GM19452 (cell line): Measurements from ENCODE around the gene ALS2CL.

Source experiments
- ATAC-seq: cut with Tn5 transposase; IDR thresholded peaks from one replicate; pipeline ENCODE4 v1.9.1; 2021; ENCODE audit not compliant: unreplicated experiment

ALS2CL gene

DNA sequence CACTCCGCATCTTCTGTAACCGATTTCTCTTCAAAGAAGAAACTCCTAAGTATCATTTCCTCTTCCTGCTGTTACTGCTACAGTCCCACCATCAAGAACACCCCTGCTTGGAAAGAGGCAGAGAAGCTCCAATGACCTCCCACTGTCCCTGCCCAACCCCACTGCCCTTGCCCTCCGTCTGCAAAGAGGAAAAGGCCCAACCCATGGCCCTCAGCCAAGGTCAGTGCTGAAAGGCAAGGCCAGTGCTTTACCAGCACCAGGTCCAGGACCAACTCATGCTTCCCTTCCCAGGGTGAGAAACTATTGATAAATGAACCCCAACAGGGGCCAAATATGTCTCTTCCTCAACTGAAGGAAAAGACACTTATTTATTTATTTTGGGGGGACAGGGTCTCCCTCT, 58.6 kb downstream of the ALS2CL start:
- no peak for ATAC-seq

DNA sequence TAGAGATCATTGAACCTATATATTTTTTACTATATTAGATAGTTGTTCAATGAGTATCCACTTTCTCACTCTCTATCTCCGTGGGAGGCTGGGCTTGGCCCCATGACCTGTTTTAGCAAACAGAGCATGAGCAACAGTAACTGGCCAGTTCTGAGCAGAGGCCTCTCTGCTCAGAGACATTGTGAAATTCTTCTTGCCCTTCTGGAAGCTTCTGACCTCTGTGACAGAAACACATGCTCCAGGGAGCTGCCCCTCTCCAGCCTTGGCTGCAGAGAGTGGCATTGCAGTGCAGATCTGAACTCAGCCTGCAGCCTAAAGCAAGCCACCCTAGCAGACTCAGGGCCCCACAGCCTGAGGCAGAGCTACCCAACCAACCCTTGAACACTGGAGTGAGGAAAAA, 60.7 kb downstream of the ALS2CL start:
- ATAC-seq = no peak

DNA sequence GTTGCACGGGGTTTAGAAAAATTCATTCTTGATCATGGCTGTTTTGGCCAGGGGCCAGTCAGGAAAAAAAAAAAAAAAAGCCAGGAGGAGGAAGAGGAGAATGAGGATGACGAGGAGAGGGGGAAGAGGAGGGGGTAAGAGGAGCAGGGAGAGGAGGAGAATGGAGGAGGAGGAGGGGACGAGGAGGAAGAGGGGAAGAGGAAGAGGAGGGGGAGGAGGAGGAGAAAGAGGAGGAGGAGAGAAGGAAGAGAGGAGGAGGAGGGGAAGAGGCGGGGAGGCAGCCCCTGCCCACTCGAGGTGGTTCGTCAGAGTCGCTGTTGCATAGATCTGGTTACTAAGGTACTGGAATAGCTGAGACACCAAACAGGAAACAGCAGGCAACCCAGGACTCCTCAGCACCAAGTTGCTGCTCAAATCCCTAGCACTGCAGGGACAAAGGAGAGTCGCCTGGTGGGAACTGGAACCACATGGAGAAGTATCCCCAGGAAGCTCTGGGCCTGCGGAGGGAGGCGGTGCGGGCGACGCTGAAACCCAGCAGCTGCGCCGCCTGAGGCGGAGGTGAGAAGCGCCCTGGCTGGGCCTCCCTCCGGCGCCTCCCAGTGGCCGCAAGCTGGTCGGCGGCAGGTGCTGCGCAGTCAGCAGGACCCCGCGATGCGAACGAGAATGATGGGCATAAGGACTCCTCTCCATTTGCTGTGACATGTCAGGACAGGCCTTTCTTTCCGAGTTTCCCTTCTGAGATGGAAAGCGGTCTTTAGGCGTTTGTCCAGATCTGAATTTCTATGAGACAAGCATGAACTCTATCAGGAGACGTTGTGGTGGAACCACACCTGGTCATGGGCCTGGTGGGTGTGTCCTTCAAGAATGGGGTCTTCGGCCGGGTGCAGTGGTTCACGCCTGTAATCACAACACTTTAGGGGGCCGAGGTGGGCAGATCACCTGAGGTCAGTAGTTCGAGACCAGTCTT, 63.6 kb downstream of the ALS2CL start:
- ATAC-seq = no peak

DNA sequence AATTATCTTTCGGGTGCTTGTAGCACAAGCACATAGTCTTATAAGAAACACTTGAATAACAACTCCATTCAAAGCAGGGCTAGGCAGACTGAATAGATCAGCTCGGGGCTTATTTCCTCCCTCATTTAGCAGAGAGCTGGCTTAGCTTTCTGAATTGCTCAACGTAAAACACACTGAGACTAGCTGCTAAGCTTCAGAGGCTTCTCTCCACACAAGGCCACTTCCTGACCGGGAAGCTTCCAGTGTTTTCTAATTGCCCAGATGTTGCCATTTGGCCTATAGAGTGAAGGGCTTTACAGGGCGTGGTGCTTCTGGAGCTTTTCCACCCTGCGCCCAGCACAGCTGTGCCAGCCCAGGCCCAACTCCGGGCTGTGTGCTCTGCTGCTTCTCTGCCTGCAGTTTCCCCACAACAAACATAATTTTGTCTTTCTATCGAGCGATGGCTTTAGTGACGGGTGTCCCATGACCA, 64.5 kb downstream of the ALS2CL start:
- no peak for ATAC-seq

DNA sequence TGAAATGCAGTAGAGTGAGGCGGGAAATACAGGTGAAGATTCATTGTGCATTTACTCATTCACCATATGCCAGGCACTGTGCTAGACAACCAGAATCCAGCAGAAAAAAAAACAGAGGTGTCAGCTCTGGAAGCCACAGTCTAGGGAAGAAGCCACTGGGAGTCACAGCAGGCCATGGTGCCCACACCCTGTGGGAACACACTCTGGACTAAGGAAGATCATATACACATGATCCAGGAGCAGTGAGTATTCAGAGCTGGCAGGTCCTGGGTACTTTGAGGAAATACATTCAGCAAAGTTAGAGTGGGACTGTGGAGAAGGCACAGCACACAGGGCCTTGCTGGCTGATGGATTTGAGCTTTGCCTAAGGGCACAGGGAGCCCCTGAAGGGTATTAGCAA, 66.4 kb downstream of the ALS2CL start:
- no peak for ATAC-seq

DNA sequence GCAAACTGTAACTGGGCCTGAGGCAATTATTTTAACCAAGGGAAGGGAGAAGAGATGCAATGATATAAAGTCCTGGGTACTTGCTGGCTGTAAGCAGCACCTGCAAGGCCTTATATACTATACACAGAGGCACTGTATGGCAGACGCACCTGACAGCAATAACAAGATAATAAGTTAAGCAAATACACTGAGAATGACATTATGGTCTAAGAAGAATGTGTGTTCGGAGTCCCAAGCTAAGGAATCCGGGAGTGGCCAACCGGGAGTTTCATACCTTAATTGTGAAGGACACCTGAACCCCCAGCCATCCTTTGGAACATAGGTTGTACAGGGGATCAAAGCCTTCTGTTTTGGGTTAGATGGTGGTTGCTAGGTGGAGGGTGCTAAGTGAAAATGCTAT, 67.4 kb downstream of the ALS2CL start:
- no peak for ATAC-seq

DNA sequence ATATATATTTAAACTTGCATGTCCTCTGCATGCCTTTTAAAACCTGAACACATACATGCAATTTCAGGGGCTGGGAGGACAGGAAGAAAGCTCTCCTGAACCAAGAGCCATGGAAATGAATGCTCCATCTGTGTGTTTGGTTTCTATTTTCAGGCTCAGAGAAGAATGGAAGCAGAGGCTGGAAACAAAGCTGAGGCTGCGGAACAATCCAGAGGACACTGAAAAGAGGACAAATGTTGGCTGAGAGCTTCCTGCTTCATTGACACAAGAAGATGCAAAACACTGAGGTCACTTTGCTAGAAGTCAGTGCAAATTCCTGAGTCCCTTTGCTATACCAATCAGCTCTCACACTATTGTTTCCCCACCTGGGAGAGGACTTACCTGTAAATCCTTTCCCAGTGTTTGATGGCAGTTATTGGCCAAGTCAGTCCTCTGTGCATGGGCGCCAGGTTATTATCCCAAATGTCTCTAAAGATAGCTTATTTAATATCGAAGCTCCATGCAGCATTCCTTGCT, 68.4 kb downstream of the ALS2CL start:
- ATAC-seq = no peak

DNA sequence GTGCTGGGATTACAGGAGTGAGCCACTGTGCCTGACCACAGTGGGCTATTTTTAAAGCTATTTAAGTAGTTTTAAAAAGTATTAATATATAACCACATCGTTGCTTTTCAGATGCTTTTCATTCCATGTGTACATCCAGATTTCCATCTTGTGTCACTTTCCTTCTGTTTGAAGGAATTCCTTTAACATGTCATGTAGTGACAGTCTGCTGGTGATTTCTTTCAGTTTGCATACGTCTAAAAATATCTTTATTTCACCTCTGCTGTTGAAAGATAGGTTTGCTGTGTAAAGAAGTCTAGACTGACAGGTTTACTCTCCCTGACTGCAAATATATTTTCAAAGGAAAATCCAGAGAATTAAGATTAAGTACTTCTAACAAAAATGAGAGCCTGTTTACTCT, 68.9 kb downstream of the ALS2CL start:
- ATAC-seq = no peak

DNA sequence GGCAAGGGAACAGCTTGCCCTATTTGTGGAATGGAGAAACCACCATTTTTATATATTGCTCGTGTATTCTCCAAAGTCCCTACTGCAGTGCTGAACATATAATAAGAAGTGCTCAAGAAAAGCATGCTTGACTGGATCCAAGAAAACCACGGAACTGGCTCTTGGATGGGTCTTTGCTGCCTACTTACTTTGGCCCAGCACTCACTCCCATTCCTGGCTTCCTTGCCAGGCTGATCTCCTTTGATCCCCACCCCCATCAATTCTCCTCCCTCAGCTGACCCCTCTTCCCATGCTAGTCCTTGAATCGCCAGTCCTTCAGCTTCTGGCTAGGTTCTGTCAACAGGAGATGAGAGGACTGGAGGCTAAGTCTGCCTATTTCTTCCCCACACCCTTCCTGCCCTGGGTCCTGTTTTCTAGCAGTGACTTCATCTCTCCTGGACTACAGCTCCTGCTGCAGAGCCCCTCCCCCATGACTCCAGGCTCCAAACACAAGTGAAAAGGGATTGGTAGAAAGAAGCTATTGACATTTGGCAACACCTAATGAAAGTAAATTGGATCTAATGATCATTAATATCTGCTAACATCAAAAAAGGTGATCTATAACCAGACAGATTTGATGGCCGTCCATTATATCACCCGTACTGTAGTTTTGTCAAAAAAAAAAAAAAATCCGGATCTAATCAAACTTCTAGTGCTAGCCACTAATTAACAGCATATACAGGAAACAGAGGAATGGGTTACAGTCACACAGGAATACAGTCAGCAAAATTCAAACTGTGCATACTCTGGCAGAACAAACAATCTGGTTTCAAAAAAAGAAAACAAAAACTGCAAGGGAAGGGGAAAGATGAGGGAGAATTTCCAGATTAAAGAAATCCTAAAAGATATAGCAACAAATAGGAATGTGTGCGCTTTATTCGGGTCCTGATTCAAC, 73.4 kb downstream of the ALS2CL start:
- ATAC-seq = no peak
